T-helper 17 cell (primary cell): ENCODE measurements around the gene FOXO1. TPM values are rescaled to one million over a fixed set of nuclear protein-coding genes. Genes with fewer than 3 reads are reported as not detected.

Experiments used
- ATAC-seq: fragments of 150-1000 bp; cut with Tn5 transposase; 2 replicates; pipeline ENCODE4 v1.10.0; 2021; ENCODE audit warnings: mild to moderate bottlenecking, moderate library complexity
- DNase-seq, 3 donors: peaks; one replicate each; pipeline versions ENCODE4 v3.0.0 to v3.0.0-alpha.2; 2020 to 2021
- H3K9me3 ChIP-seq: one replicate; pipeline ENCODE4 v1.7.0; 2013; ENCODE audit warnings: low read length, mild to moderate bottlenecking; ENCODE audit not compliant: control insufficient read depth, poor library complexity, severe bottlenecking
- H3K27ac Mint-ChIP-seq: one replicate; pipeline ENCODE4 v1.8.0; 2022; ENCODE audit warnings: mild to moderate bottlenecking, moderate library complexity, mixed read lengths
- H3K27me3 Mint-ChIP-seq: one replicate; pipeline ENCODE4 v1.8.0; 2022; ENCODE audit warnings: mixed read lengths
- H3K36me3 Mint-ChIP-seq: one replicate; pipeline ENCODE4 v1.8.0; 2022; ENCODE audit warnings: low read depth, mixed read lengths
- H3K4me1 Mint-ChIP-seq: one replicate; pipeline ENCODE4 v1.8.0; 2022; ENCODE audit warnings: mild to moderate bottlenecking, mixed read lengths
- H3K4me3 Mint-ChIP-seq: one replicate; pipeline ENCODE4 v1.8.0; 2022; ENCODE audit warnings: mild to moderate bottlenecking, moderate library complexity, mixed read lengths
- total RNA-seq, 4 donors: library from RNA in 2 of 4; stranded (reverse) in 2 of 4; gene quantifications; one replicate each; pipeline ENCODE4 v1.2.3 and lab custom pipeline; 2022 to 2026

FOXO1 gene
- total RNA-seq, 2 donors from 2014 or later: 72.9 to 86.1 TPM

DNA sequence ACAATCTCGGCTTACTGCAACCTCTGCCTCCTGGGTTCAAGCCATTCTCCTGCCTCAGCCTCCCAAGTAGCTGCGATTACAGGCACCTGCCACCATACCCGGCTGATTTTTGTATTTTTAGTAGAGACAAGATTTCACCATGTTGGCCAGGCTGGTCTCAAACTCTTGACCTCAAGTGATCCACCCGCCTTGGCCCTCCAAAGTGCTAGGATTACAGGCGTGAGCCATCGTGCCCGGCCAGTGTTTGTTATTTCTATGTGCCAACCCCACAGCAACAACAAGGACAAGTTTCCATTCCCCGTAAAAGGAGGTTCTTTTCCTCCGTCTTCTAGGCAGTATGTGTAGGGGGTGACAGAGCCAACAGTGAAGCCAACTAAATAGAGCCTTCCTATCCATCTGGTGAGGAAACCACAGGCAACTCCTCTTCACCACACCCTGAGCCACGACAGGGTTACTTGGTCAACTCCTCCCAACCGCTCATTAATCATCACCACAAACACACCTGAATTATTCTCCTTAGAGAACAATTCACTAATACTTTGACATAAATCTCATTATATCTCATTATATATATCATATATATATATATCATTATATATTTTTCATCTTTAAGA lies 25.5 kb downstream of the FOXO1 start:
- peak; percentile 68 for ATAC-seq

GRCh38 chr13:40640202-40640601 lies 26.2 kb downstream of the FOXO1 start:
- Mint-ChIP-seq H3K27ac (peak overlapping the region; percentile 90), H3K4me1 (peaks cover 71% of the 10 kb centered on the region), H3K4me3 (peak overlapping the region; percentile 70), H3K27me3 (no peaks in the 10 kb centered on the region), H3K36me3 (no peaks in the 10 kb centered on the region)
- no peaks in the 10 kb centered on the region for H3K9me3 ChIP-seq
- ATAC-seq (no peak), DNase-seq (no peak)

More for the DNA sequence above, 25.5 kb downstream of the FOXO1 start:
- peaks cover 70% of the 10 kb centered on the region for H3K4me1 Mint-ChIP-seq
- no peaks in the 10 kb centered on the region for H3K9me3 ChIP-seq
- H3K27ac Mint-ChIP-seq: peak overlapping the region; percentile 90
- no peaks in the 10 kb centered on the region for H3K27me3 Mint-ChIP-seq
- H3K4me3 Mint-ChIP-seq: peak overlapping the region; percentile 70
- DNase-seq: no peak
- no peaks in the 10 kb centered on the region for H3K36me3 Mint-ChIP-seq

GRCh38 chr13:40639221-40639681 lies 27.2 kb downstream of the FOXO1 start:
- Mint-ChIP-seq H3K4me3 (no peak overlapping the region), H3K27ac (peak overlapping the region; percentile 2), H3K4me1 (peaks cover 67% of the 10 kb centered on the region), H3K36me3 (no peaks in the 10 kb centered on the region), H3K27me3 (no peaks in the 10 kb centered on the region)
- H3K9me3 ChIP-seq: no peaks in the 10 kb centered on the region
- DNase-seq (no peak), ATAC-seq (peak; percentile 28)

- DNase-seq (no peak), ATAC-seq (no peak)
- H3K9me3 ChIP-seq: no peaks in the 10 kb centered on the region
- Mint-ChIP-seq H3K4me1 (peaks cover 65% of the 10 kb centered on the region), H3K27me3 (no peaks in the 10 kb centered on the region), H3K4me3 (no peak overlapping the region), H3K27ac (no peak overlapping the region), H3K36me3 (no peaks in the 10 kb centered on the region)
Observed at GRCh38 chr13:40637643-40638042, 28.8 kb downstream of the FOXO1 start.

DNA sequence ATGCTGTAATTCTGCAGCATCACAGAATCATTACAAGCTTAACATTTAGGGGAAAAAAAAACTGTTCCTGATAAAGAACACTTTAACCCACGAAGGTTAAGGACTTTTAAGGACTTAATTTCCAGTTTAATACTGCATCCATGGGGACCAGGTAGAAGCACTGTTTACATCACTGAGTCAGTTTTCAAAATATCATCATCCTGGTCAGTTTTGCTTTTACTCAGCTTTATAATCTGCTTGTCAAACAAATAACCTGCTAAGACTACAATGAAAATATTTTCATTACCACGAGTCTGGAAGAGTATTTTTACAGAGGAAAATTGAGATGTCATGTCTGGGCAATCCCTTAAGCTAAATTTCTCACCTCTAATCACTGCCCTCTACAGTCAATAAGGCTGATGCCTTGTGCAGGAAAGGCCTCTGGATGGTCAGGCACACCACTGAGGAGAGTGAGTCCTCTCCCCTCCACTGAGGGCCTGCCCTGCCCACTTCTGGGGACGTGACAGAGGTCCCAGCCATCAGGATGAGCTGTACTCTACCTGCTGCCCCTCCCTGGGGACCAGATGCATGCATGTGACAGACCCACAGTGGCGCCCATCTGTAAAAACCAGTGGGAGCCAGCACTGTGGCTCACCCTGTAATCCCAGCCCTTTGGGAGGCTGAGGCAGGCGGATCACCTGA lies 31.0 kb downstream of the FOXO1 start:
- DNase-seq (no peak), ATAC-seq (no peak)
- H3K4me3 Mint-ChIP-seq: peak overlapping the region; percentile 33
- H3K36me3 Mint-ChIP-seq: no peaks in the 10 kb centered on the region
- H3K4me1 Mint-ChIP-seq: peaks cover 63% of the 10 kb centered on the region
- no peaks in the 10 kb centered on the region for H3K9me3 ChIP-seq
- peak overlapping the region; percentile 67 for H3K27ac Mint-ChIP-seq
- no peaks in the 10 kb centered on the region for H3K27me3 Mint-ChIP-seq

- Mint-ChIP-seq H3K36me3 (no peaks in the 10 kb centered on the region), H3K27ac (peak overlapping the region; percentile 86), H3K4me1 (peaks cover 54% of the 10 kb centered on the region), H3K4me3 (no peak overlapping the region), H3K27me3 (no peaks in the 10 kb centered on the region)
- ATAC-seq (no peak), DNase-seq (no peak)
- H3K9me3 ChIP-seq: no peaks in the 10 kb centered on the region
Observed at GRCh38 chr13:40632915-40633314, 33.5 kb downstream of the FOXO1 start.

GRCh38 chr13:40631605-40632004 lies 34.8 kb downstream of the FOXO1 start:
- no peaks in the 10 kb centered on the region for H3K27me3 Mint-ChIP-seq
- ATAC-seq (peak; percentile 26), DNase-seq (no peak)
- H3K9me3 ChIP-seq: no peaks in the 10 kb centered on the region
- peak overlapping the region; percentile 70 for H3K4me3 Mint-ChIP-seq
- H3K4me1 Mint-ChIP-seq: peaks cover 59% of the 10 kb centered on the region
- peaks cover 5% of the 10 kb centered on the region for H3K36me3 Mint-ChIP-seq
- peak overlapping the region; percentile 86 for H3K27ac Mint-ChIP-seq

- no peak overlapping the region for H3K4me3 Mint-ChIP-seq
- no peak for ATAC-seq
Observed at GRCh38 chr13:40629678-40630384, 36.6 kb downstream of the FOXO1 start.

DNA sequence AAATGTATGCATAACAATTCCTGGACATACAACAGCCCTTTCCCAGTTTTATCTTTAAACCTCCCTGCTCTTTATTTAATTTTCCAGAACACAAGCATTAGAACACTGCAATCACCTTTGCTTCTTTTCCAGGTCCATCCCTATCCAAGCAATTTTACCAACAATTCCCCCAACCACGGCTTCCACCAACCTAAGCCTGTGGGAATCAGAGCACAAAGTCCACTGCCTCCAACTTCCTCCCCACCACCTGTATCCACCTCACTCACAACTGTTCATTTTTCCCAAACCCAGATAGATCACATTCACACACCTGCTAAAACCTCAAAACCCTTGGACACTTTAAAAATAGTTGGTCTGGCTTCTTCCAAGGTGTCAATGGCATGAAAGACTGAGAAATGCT lies 39.5 kb downstream of the FOXO1 start:
- Mint-ChIP-seq H3K36me3 (peaks cover 5% of the 10 kb centered on the region), H3K27ac (peak overlapping the region; percentile 60), H3K27me3 (no peaks in the 10 kb centered on the region), H3K4me3 (peak overlapping the region; percentile 8), H3K4me1 (peaks cover 58% of the 10 kb centered on the region)
- H3K9me3 ChIP-seq: no peaks in the 10 kb centered on the region
- DNase-seq (no peak), ATAC-seq (no peak)

More at GRCh38 chr13:40629678-40630384, 36.6 kb downstream of the FOXO1 start:
- DNase-seq: no peak
- Mint-ChIP-seq H3K4me1 (peaks cover 54% of the 10 kb centered on the region), H3K27ac (peak overlapping the region; percentile 86), H3K27me3 (no peaks in the 10 kb centered on the region), H3K36me3 (peaks cover 5% of the 10 kb centered on the region)
- no peaks in the 10 kb centered on the region for H3K9me3 ChIP-seq

DNA sequence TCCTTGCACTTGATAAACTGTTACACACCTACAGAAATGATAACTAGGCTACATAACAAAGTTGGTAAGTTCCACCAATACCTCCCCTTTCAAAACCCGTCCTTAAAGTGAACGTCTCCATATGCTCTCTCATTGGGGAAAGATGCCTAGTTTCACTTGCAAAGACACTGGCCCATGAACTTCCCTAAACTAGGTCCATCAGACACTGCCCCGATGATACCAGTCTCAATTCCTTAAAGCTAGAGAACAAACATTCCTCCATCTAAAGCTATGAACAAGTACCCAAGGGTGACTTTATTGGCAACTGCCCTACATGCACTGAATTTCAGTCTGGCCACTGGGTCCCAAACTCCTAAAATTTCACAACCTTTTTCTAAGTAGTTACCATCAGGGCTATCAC lies 39.9 kb downstream of the FOXO1 start:
- Mint-ChIP-seq H3K27ac (peak overlapping the region; percentile 60), H3K36me3 (peaks cover 5% of the 10 kb centered on the region), H3K27me3 (no peaks in the 10 kb centered on the region), H3K4me3 (peak overlapping the region; percentile 39), H3K4me1 (peaks cover 56% of the 10 kb centered on the region)
- ATAC-seq (peak; percentile 18), DNase-seq (no peak)
- H3K9me3 ChIP-seq: no peaks in the 10 kb centered on the region

GRCh38 chr13:40624986-40625385 lies 41.5 kb downstream of the FOXO1 start:
- no peak for ATAC-seq

DNA sequence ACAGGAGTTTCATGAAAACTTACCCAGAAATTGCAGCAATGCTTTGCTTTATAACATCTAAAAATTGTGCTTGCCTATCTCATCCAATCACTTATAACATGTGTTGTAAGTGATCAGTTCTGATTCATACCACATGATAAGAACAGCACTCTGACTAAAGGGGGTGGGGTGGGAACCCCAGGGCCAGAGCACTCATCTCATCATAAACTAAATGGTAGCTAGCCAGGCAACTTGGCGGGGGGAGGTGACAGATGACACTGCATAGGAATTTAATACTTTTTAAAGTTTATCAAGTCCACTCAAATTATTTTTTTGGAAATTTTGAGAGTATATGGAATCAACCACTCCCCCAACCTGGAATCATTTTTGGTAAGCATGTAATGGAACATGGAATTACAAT lies 42.1 kb downstream of the FOXO1 start:
- H3K36me3 Mint-ChIP-seq: peaks cover 5% of the 10 kb centered on the region
- ATAC-seq (peak; percentile 57), DNase-seq (no peak)
- no peaks in the 10 kb centered on the region for H3K9me3 ChIP-seq
- no peaks in the 10 kb centered on the region for H3K27me3 Mint-ChIP-seq
- H3K27ac Mint-ChIP-seq: no peak overlapping the region
- H3K4me3 Mint-ChIP-seq: no peak overlapping the region
- H3K4me1 Mint-ChIP-seq: peaks cover 58% of the 10 kb centered on the region

More at GRCh38 chr13:40624986-40625385, 41.5 kb downstream of the FOXO1 start:
- H3K27me3 Mint-ChIP-seq: no peaks in the 10 kb centered on the region
- DNase-seq: no peak
- peaks cover 5% of the 10 kb centered on the region for H3K36me3 Mint-ChIP-seq
- H3K4me3 Mint-ChIP-seq: no peak overlapping the region
- H3K4me1 Mint-ChIP-seq: peaks cover 53% of the 10 kb centered on the region
- no peak overlapping the region for H3K27ac Mint-ChIP-seq
- H3K9me3 ChIP-seq: no peaks in the 10 kb centered on the region

- Mint-ChIP-seq H3K4me1 (peaks cover 58% of the 10 kb centered on the region), H3K27me3 (no peaks in the 10 kb centered on the region), H3K4me3 (no peak overlapping the region), H3K27ac (peak overlapping the region; percentile 75), H3K36me3 (peaks cover 5% of the 10 kb centered on the region)
- DNase-seq: no peak
- H3K9me3 ChIP-seq: no peaks in the 10 kb centered on the region
- no peak for ATAC-seq
Observed at GRCh38 chr13:40622761-40623160, 43.7 kb downstream of the FOXO1 start.
